ENCODE results near the gene TUBB2B.

The TUBB2B gene

GRCh38 chr6:3232017-3232945, 4.8 kb upstream of the TUBB2B start:
- peak; percentile 74 for DNase-seq

- DNase-seq, result peak; percentile 94
Observed at GRCh38 chr6:3231247-3232016, 4.0 kb upstream of the TUBB2B start.

GRCh38 chr6:3230900-3231246, 3.4 kb upstream of the TUBB2B start:
- peak; percentile 84 for DNase-seq

- DNase-seq, result peak; percentile 43
Observed at GRCh38 chr6:3230256-3230882, 2.9 kb upstream of the TUBB2B start.

GRCh38 chr6:3229566-3230178, 2.2 kb upstream of the TUBB2B start:
- peak; percentile 81 for DNase-seq

- peak; percentile 85 for DNase-seq
Observed at GRCh38 chr6:3228771-3229565, 1.5 kb upstream of the TUBB2B start.

GRCh38 chr6:3228046-3228671, 706 bp upstream of the TUBB2B start:
- DNase-seq, result peak; percentile 96

- peak; percentile 23 for DNase-seq
Observed at GRCh38 chr6:3226481-3227362, 731 bp downstream of the TUBB2B start.

- no peak for DNase-seq
Observed at GRCh38 chr6:3226042-3226441, 1.4 kb downstream of the TUBB2B start.

GRCh38 chr6:3222506-3223038, 4.9 kb downstream of the TUBB2B start:
- peak; percentile 62 for DNase-seq

GRCh38 chr6:3221578-3221977, 5.9 kb downstream of the TUBB2B start:
- no peak for DNase-seq

GRCh38 chr6:3220366-3220765, 7.1 kb downstream of the TUBB2B start:
- no peak for DNase-seq

- no peak for DNase-seq
Observed at GRCh38 chr6:3218266-3218665, 9.2 kb downstream of the TUBB2B start.

GRCh38 chr6:3217286-3217685, 10.2 kb downstream of the TUBB2B start:
- DNase-seq, result no peak

- DNase-seq, result no peak
Observed at GRCh38 chr6:3214898-3215297, 12.6 kb downstream of the TUBB2B start.

GRCh38 chr6:3213334-3213695, 14.1 kb downstream of the TUBB2B start:
- DNase-seq, result no peak

GRCh38 chr6:3212261-3212660, 15.2 kb downstream of the TUBB2B start:
- no peak for DNase-seq

GRCh38 chr6:3211681-3212080, 15.8 kb downstream of the TUBB2B start:
- no peak for DNase-seq

GRCh38 chr6:3210024-3210610, 17.3 kb downstream of the TUBB2B start:
- DNase-seq, result no peak
